NCI-H526 (cell line): ENCODE results near the gene ZNF831.

ENCODE experiments used
- DNase-seq, 2 experiments: peaks; one replicate each; lab custom pipeline; 2025; lab: John Stamatoyannopoulos, UW

ZNF831 gene

DNA sequence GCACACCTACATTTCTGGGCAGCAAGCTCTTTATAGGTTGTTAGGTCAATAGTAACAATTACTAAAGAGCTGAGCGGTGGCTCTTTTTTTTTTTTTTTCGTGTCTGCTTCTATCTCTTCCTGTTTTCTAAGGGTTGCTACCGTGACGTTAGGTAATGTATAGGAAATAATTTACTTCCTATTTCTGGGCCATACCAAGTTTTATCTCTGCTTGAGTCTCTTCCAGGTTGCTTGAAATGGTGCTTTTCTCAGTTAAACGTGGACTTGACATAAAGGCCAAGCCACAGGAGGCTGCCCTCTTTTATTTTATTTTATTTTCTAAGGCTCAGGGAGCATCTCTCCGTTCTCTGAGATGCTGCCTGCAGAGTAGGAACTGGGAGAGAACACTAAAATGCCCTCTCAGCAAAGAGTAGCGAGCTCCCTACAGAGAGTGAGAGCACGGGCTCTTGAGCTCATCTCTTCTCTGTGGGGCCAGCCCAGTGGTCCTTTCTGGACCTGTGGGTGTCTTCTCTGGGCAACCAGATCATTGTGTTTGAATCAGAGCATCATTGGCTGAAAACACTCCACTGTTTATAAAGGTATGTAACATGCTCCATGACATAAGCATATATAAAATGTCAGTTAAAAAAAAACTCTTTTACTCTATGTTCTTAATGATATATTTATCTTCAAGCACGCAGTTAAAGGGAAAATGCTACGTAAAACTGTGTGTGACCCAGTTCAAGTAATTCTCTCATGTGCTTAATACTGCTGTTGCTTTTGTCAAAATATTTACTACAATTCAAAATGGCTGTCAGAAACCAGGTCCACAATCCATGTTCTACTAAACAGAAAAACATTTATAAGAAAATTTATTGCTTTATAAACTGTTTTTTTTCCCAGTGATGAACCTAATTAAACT, at the start of gene ZNF831:
Gene ZNF831 (plus strand): TSS at position 191 of the 900 bp plus-strand sequence. CDS start 27,199 bp downstream, outside the sequence.
- DNase-seq, result no peak

DNA sequence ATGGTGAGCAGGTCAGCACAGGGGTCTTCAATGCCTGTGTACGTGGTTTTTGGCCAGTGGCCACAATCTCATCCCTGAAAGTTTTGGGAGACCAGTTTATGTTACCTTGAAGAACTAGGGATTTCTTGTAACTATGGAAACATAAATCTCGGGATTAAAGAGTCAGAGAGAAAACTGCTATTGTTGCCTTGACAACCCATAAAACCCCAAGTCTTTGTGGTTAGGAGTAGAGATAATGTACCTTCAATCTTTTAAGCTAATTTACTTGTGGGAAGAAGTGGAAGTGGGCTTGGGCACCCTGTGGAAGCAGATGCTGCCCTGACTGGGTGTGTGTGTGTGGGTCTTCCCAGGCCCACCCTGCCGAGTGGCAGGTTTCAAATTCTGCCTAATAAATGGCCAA, 46.1 kb upstream of the ZNF831 start:
- DNase-seq, result no peak

DNA sequence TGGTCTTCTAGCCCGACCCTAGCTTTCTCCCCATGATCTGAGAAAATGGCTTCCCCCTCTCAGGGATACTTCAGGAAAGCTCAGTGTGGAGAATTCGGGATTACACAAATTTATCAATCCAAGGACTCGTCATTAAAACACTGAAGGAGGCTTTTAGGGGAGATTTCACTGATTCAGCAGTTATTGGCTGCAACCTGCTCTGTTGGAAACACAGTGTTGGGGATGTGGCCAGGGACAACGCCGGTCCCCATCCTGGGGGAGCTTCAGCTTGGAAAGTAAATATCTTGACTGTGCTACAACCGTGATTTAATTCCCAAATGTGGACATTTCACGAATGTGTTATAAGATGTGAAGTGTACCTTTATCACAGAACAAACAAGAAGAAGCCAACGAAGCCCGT, 44.8 kb upstream of the ZNF831 start:
- DNase-seq, result no peak

DNA sequence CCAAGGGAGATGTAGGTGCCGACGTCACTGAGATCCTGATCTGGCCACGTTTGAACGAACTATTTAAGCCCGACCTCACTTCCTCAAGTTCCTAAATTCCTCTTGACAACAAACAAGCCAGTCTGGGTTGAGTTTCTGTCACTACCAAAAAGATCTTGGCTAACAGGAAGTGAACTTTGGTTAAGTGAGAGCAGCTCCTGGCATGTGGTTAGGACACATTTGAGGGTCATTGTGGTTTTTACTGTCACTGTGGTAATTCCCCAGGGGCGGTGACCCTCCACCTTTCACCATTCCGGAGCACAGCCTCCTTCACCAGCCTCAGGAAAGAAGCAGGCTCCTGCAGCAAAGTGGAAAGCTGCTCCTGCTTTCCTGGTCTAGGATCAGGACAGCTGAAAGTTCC, 43.1 kb upstream of the ZNF831 start:
- no peak for DNase-seq

DNA sequence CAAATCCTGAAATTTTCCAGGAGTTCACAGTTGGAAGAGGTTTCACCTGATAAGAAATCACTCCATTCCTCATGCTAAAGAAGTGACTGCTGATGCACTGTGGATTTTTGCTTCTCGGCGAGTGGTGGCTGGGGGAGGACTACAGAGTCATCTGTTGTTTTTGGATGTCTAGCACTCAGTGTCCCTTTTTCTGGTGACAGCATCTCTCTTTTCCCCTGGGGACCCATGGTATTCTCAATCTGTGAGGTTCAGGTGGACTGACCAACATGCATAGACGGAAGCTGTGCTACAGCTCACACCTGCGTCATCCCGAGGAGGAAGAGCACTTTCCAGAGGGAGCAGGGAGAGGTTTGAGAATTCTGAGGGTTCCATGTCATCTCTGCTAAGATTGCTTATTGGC, 42.7 kb upstream of the ZNF831 start:
- no peak for DNase-seq

DNA sequence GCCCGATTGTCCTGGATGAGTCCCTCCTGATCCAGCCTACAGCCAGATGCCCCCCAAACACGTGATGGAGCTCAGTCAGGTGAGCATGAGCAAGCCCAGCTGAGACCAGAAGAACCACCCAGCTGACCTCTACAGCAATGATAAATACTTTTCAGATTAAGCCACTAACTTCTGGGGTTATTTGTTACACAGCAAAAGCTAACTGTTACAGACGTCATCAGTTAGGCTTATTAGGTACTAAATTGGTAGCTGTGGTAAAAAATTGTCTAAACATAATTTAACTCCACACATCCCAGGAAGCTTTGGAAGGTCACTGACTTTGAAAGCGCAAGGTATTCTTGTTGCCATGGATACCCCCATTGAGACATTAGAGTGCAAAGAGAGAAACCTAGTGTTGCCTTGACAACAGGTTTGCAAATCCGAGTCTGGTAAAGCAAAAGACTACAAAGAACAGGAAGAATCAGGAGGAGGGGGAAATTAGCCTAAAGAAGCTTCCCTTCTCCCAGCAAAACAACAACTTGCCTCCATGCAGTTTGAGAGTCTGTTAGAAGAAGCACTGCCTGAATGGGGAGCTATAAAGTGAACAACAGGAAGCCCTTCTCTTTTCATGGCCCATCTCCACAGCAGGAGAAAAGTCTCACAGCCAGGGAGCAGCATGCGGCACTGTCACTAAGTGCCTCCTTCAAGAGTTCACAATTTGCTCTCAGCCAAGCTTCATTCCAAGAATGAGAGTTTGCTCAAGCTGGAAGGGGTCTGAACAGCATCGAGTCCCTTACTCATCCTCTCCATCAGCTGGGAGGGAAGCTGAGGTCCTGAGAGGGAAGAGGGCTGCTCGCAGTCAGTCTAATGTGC, 41.7 kb upstream of the ZNF831 start:
- no peak for DNase-seq

DNA sequence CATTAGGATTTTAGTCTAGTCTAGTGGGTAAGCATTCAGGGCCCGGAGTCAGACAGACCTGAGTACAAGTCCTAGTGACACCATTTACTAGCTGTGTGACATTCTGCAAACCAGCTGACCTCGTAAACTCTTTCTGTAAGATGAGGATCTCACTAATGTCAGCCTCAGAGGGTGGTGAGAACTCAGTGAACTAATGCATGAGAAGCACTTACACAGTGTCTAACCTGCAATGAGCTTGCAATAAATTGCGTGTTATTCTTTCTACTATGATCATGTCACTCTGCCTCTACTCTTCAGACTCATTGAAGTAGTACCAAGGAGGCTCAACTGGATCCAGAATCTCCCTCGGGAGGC, 41.1 kb upstream of the ZNF831 start:
- DNase-seq, result no peak

DNA sequence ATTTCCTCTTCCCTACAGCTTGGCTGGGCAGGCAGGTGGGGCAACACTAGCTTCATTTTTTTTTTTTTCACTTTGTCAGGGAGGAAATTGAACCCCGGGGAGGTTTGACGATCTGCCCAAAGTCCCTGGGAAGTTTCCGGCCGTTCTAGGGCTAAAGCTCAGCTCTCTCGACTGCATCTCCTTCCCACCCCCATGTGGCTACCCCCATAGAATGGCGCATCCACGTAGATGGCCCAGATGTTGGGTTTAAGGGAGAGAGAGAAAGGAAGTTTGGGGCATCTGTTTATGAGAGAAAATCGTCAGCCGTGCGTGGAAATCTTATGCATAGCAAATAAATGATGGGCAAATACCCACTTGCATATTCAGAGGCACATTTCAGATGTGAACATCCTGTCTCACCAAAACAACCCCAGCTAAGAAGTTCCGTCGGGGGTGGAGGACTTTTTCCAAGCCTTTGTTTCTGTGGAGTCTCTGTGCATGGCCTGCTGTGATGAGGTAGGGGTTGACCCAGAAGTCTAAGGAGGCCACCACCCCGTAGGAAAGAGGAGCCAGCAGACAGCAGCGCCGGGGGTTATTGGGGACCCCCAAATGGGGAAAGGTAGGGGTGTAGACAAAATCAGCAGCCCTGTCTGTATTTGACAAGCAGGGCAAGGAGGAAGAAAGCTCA, 40.5 kb upstream of the ZNF831 start:
- peak in 1 of 2 experiments; percentile 50 for DNase-seq

DNA sequence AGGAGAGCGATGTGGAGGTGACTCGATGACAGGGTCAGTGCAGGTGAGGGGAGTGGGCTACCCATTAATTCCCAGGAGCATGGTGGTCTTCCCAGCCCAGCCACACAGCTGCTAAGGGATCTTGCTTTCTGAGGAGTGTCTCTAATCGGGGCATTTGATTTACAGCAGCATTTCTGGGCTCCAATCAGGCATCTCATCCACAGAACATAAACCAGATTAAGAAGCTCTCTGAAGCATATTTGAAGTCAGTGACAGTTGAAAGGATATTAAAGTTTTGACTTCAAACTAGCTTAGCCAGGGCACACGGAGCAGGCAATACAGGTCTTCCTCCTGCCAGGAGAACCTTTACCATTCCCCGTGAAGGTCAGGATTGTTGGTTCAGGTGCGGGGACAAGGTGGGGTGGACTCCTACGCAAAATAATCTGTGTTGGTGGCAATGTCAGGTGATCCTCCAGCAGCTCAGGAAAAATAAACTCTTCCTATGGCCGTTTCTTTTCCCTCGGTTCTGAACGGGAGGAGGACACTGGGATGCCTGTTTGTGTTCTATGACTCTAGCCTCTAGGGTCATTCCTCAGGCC, 39.9 kb upstream of the ZNF831 start:
- DNase-seq, result no peak

DNA sequence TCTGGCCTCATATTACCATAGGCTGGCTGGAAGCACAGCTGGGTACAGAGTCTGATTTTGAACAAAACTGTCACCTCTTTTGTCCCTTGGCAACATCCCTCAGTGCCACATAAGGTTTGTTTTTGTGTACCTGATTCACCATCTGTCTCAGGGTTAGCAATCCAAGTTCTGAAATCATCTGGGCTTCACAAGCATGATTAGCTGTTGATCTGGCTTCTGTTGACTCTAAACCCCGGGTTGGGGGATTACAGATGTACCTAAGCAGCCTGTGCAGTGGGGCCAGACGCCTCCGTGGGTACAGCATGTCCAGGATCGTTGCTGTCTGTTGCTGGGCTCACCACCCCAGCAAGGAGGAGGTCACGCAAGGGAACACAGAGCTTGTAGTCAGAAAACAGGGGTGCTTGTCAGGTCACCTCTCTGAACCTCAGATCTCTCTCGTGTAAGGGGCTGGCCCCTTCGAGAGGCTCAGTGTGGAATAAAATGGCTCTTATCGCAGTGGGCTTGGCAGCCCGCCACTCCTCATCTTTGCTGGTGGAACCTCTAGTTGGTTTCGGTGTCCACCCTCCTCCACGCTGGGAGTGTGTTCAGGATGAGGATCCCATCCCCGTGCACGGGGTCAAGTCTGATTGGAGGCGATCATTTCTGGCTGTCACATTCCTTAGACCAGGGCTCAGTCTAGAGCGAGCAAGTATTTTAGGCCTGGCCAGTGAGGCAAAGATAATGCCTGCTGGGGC, 39.2 kb upstream of the ZNF831 start:
- DNase-seq, result no peak

DNA sequence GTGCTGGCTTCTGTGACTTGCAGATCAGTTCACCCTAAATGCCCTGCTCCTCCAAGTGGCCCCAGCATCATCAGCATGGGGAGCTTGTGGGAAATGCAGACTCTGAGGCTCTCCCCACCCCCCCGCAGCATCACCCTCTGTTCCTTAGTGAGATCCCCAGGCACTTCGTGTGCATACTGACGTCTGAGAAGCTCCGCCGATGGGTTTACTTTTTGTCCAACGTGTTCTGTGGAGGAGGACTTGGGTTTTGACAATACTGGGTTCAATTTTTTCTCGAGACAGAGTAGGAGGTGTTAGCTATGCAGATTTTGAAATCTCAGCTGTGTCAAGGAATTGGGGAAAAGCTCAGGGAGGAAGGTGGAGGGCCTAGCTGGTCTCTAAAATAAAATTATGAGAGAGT, 38.3 kb upstream of the ZNF831 start:
- no peak for DNase-seq

DNA sequence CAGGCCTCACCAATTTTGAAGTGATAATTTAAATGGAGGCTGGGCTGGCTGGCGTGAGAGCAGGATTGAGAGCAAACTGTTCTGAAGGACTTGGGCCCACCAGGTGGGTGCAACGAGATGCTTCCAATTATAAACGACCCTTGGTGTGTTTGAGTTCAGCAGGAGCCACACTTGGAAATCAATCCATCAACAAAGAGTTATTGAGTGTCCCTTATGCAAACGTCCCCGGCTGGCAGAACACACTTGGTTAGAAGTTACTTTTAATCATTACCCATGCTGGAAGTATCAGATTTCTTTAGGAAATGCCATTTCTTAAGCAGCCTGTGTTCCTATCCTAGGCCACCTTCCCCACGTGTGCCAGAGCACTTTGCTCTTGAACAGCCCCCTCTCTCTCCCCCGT, 37.8 kb upstream of the ZNF831 start:
- peak in 1 of 2 experiments; percentile 19 for DNase-seq

DNA sequence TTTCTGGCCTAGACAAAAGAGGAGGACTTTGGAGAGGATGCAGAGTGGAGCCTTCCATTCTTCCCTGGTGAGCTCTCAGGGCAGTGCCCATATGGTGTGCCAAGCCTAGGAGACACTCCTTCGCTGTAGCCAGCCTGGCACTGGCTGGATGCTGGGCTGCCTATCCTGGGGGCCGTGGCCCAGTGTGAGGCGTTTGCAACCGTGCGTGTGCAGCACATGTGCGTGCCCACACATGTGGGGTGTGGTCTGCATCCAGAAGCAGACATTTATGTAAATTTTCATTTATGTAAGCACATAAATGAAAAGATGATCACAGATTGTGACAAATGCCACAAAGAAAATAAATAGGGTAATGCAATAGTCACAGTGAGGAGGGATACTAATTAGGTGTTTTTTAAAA, 35.8 kb upstream of the ZNF831 start:
- DNase-seq, result no peak

DNA sequence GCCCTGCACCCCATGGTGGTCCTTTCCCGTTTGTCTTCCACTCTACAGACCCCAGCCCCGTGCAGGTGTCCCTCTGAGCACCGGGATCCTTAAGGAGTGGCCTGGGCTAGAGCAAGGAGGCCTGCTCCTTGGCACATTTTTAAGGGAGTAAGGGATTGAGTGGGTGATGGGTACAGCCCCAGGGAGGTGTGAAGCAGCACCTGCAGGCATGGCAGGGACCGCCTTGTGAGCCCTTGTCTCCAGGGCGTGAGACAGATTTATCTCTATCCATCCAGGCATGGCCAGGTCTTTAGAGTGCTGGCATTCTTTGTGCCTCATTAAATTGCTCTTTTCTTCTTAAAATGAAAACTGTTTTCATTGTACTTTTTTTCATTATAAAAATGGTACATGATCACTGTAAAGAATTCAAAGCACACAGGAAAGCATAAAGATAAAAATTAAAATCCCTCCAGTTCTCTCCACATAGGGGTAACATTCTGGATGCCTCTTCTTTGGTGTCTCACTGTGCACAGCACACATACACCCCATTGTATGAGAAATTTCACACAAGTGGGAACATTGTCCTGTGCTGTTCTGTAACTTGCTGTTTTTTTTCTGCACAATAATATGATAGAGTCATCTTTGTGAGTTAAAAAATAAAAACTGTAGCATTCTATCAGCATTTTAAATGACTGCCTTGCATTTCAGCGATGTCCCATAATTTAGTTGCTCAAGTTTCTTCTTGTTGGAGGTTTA, 31.9 kb upstream of the ZNF831 start:
- DNase-seq, result no peak

DNA sequence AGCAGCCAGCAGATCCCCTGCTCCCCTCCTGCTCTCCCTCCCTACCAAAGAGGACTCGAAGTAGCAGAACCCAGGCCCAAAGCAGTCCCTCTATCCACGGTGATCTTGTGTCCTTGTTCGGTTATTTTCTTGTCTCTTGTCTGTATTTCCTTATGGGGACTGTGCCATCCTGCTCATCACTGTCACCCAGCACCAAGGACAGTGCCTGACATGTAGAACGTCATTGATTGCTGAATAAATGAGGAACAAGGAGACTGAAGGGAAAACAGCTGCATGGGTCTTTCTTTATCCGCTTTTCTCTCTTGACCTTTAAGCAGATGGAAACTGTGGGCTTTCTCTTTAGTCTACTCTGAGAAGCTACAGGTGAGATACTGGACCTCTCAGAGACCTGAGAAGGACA, 29.4 kb upstream of the ZNF831 start:
- no peak for DNase-seq

DNA sequence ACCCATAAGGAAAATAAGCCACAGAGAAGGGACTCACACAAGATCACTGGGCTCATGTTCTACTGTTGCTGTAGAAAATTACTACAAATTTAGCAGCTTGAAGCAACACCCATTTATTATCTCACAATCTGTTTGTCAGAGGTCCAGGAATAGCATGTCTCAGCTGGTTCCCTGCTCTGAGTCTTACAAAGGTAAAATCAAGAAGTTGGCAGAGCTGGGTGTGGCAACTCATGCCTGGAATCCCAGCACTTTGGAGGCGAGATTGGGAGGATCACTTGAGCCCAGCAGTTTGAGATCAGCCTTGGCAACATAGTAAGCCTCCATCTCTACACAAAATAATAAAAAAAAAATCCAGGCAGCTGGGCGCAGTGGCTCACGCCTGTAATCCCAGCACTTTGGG, 28.5 kb upstream of the ZNF831 start:
- no peak for DNase-seq

DNA sequence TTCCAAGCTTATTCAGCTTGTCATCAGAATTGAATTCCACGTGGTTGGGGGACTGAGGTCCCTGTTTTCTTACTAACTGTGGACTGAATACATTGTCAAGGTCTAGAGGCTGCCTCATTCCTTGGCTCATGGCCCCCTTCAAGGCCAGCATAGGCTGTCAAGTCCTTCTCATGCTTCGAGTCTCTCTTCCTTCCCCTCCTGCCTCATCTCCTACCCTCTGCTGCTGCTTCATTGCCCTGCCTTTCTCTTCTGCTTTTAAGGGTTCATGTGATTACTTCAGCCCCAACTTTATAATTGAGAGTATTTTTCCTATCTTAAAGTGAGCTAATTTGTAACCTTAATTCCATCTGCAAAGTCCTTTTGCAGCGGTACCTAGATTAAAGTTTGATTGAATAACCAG, 27.6 kb upstream of the ZNF831 start:
- DNase-seq, result no peak

DNA sequence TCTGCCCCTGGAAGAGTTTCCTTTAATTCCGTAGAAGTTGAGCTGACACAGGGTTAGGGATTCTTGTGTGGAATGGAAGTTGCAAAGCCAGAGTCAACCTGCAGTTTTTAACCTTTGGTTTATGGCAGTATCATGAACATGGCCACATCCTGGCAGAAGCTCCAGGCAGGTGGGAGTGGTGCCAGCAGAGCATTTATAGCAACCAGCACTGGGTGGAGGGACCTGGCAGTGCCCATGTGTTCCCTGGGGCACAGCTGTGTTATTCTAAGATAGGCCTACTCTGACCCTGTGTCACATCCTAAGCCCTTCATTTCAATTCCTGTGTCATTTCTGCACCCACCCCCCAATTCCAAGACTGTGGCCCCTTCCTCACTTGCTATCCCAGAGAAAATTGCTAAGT, 26.1 kb upstream of the ZNF831 start:
- no peak for DNase-seq

DNA sequence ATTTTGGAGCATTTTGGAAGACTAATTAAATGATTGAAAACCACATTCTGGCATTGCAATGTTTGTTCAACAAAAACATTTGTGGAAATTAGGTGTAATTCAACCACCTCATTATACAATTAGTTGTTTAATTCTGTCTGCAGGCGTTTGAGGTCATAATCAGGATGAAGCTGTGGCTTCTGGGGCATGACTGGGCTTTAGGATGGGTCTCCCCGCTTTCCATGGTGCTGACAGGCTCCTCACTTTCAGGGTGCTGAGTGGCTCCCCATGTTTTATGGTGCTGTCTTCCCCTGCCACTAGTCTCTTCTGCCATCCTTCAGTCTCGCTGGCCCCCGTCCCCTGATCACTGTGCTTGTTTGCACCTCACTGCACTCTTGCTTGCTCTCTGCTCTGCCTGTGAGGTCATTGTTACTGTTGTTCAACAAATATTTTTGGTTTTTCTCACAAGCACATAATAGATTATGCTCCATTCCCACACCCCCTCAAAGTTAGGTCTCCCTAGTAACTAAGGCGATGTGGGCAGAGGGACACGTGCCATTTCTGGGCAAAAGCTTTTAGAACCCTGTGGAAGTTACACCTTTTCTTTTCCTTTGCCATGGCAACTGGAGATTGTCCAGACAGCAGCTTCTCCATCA, 25.4 kb upstream of the ZNF831 start:
- no peak for DNase-seq

DNA sequence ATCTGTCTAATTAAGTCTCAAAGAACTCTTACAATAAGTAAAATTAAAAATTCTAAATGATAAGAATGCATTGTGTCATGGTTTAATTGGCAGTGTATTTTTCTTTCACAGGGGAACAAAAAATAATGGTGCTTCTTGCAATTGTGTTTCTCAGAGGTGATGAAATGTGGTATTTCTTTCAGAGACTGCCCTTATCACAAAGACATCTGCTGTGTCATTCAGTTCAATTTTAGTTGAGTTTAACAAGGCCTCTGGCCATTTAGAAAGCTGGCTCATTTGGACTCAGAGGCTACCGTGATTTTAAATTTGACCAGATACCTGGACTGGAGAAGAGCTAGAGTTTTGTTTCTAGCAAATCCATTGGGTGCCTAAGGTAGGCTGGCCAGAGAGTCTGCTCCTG, 23.6 kb upstream of the ZNF831 start:
- DNase-seq, result no peak
